ENCODE results near the gene PRR15L. TPM values are rescaled to one million over a fixed set of nuclear protein-coding genes. Genes with fewer than 3 reads are reported as not detected.

PRR15L gene
- total RNA-seq, 1 donor from 2014 or later, result not detected

- H3K27me3 Mint-ChIP-seq (ENCODE audit: unreplicated experiment), result peaks cover 6% of the 10 kb centered on the region
- H3K36me3 Mint-ChIP-seq (ENCODE audit: unreplicated experiment), result no peaks in the 10 kb centered on the region
- no peak overlapping the region for H3K27ac Mint-ChIP-seq (ENCODE audit: unreplicated experiment)
- H3K4me3 Mint-ChIP-seq (ENCODE audit: unreplicated experiment), result no peak overlapping the region
- no peak for TF ChIP-seq CTCF (IDR thresholded peaks at IDR 0.05)
- no peak for DNase-seq (ENCODE audit: extremely low spot score, unreplicated experiment)
- peaks cover 20% of the 10 kb centered on the region for H3K4me1 Mint-ChIP-seq (ENCODE audit: unreplicated experiment)
- no peaks in the 10 kb centered on the region for H3K9me3 Mint-ChIP-seq (ENCODE audit: unreplicated experiment)
These were observed 12.6 kb downstream of the PRR15L start for GRCh38 chr17:47945080-47945479.

GRCh38 chr17:47942568-47942967 lies 15.1 kb downstream of the PRR15L start:
- no peak overlapping the region for H3K4me3 Mint-ChIP-seq (ENCODE audit: unreplicated experiment)
- peaks cover 13% of the 10 kb centered on the region for H3K4me1 Mint-ChIP-seq (ENCODE audit: unreplicated experiment)
- H3K9me3 Mint-ChIP-seq (ENCODE audit: unreplicated experiment), result no peaks in the 10 kb centered on the region
- no peak for TF ChIP-seq CTCF (IDR thresholded peaks at IDR 0.05)
- H3K27ac Mint-ChIP-seq (ENCODE audit: unreplicated experiment), result no peak overlapping the region
- no peaks in the 10 kb centered on the region for H3K36me3 Mint-ChIP-seq (ENCODE audit: unreplicated experiment)
- peaks cover 6% of the 10 kb centered on the region for H3K27me3 Mint-ChIP-seq (ENCODE audit: unreplicated experiment)
- no peak for DNase-seq (ENCODE audit: extremely low spot score, unreplicated experiment)

GRCh38 chr17:47942096-47942510 lies 15.6 kb downstream of the PRR15L start:
- H3K27me3 Mint-ChIP-seq (ENCODE audit: unreplicated experiment), result peaks cover 6% of the 10 kb centered on the region
- no peaks in the 10 kb centered on the region for H3K9me3 Mint-ChIP-seq (ENCODE audit: unreplicated experiment)
- no peak for TF ChIP-seq CTCF (IDR thresholded peaks at IDR 0.05)
- H3K27ac Mint-ChIP-seq (ENCODE audit: unreplicated experiment), result no peak overlapping the region
- no peak for DNase-seq (ENCODE audit: extremely low spot score, unreplicated experiment)
- peaks cover 13% of the 10 kb centered on the region for H3K4me1 Mint-ChIP-seq (ENCODE audit: unreplicated experiment)
- no peaks in the 10 kb centered on the region for H3K36me3 Mint-ChIP-seq (ENCODE audit: unreplicated experiment)
- H3K4me3 Mint-ChIP-seq (ENCODE audit: unreplicated experiment), result peak overlapping the region; percentile 77

GRCh38 chr17:47941246-47942095 lies 16.2 kb downstream of the PRR15L start, which contains the start of gene PNPO:
Gene PNPO (plus strand): TSS chr17:47941571. CDS start chr17:47941676, 105 bp downstream.
- DNase-seq (ENCODE audit: extremely low spot score, unreplicated experiment), result peak; percentile 92
- Mint-ChIP-seq H3K4me3 (ENCODE audit: unreplicated experiment) (peak within 1 kb of the TSS; percentile 77), H3K4me1 (ENCODE audit: unreplicated experiment) (peaks cover 13% of the 10 kb centered on the region), H3K27ac (ENCODE audit: unreplicated experiment) (peak within 1 kb of the TSS; percentile 76), H3K27me3 (ENCODE audit: unreplicated experiment) (peaks cover 6% of the 10 kb centered on the region), H3K36me3 (ENCODE audit: unreplicated experiment) (no peaks in the 10 kb centered on the region), H3K9me3 (ENCODE audit: unreplicated experiment) (no peaks in the 10 kb centered on the region)
- TF ChIP-seq CTCF (IDR thresholded peaks at IDR 0.05), result no peak

- no peak overlapping the region for H3K27ac Mint-ChIP-seq (ENCODE audit: unreplicated experiment)
- peaks cover 15% of the 10 kb centered on the region for H3K4me1 Mint-ChIP-seq (ENCODE audit: unreplicated experiment)
- TF ChIP-seq CTCF (IDR thresholded peaks at IDR 0.05), result no peak
- no peak overlapping the region for H3K4me3 Mint-ChIP-seq (ENCODE audit: unreplicated experiment)
- DNase-seq (ENCODE audit: extremely low spot score, unreplicated experiment), result no peak
- H3K36me3 Mint-ChIP-seq (ENCODE audit: unreplicated experiment), result no peaks in the 10 kb centered on the region
- no peaks in the 10 kb centered on the region for H3K9me3 Mint-ChIP-seq (ENCODE audit: unreplicated experiment)
- H3K27me3 Mint-ChIP-seq (ENCODE audit: unreplicated experiment), result peaks cover 6% of the 10 kb centered on the region
These were observed 19.7 kb downstream of the PRR15L start for GRCh38 chr17:47937941-47938340.
